GM18951 (cell line): Measurements from ENCODE around the gene MRPL21.

Experiments used
- POLR2A ChIP-seq: IDR thresholded peaks from 4 replicates; pipeline ENCODE4 v1.6.1; 2011; ENCODE audit warnings: mild to moderate bottlenecking; ENCODE audit not compliant: insufficient read length, insufficient read depth; ENCODE audit errors: extremely low read depth
- in situ Hi-C: fragments of 300-500 bp; cut with MboI; formaldehyde crosslinking; loops from one replicate; pipeline ENCODE4 v1.12.0; 2022; ENCODE audit warnings: low sequenced_read_pairs, mixed read lengths, inconsistent platforms; ENCODE audit not compliant: unreplicated experiment

The MRPL21 gene

DNA sequence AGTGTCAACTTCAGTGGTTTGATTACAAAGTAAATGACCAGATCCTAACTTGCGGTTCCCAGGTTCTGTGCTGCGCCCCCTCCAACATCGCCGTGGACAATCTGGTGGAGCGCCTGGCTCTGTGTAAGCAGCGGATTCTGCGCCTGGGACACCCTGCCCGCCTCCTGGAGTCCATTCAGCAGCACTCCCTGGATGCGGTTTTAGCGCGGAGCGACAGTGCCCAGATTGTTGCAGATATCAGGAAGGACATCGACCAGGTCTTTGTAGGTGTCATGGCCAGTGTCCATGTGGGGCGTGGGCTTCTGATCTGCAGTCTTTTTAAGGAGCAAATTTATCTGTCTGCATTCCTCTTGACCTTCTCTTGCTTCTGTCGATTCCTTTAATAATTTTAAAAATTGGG, 11.1 kb upstream of the MRPL21 start:
- in situ Hi-C loops, result no loop called here
- TF ChIP-seq POLR2A, result no peak

- in situ Hi-C loops, result no loop called here
- TF ChIP-seq POLR2A, result no peak
Observed at GRCh38 chr11:68913188-68913587, 9.6 kb upstream of the MRPL21 start.

DNA sequence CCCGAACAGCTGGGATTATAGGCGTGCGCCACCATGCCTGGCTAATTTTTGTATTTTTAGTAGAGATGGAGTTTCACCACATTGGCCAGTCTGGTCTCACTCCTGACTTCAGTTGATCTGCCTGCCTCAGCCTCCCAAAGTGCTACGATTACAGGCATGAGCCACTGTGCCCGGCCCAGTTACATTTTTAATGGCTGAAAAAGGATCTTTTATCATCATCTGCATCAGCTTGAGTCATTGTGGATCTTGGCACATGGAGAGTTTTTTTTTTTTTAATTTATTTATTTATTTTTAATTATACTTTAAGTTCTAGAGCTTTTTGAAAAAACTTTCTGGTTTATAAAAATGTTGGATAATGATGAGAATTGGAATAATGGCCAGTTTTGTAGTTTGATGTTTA, 8.6 kb upstream of the MRPL21 start:
- TF ChIP-seq POLR2A, result no peak
- in situ Hi-C loops, result no loop called here

- TF ChIP-seq POLR2A, result no peak
Observed at GRCh38 chr11:68911731-68912130, 8.1 kb upstream of the MRPL21 start.

GRCh38 chr11:68910965-68911364, 7.3 kb upstream of the MRPL21 start:
- in situ Hi-C loops, result no loop called here
- TF ChIP-seq POLR2A, result no peak

More at GRCh38 chr11:68911731-68912130, 8.1 kb upstream of the MRPL21 start:
- in situ Hi-C loops, result no loop called here

DNA sequence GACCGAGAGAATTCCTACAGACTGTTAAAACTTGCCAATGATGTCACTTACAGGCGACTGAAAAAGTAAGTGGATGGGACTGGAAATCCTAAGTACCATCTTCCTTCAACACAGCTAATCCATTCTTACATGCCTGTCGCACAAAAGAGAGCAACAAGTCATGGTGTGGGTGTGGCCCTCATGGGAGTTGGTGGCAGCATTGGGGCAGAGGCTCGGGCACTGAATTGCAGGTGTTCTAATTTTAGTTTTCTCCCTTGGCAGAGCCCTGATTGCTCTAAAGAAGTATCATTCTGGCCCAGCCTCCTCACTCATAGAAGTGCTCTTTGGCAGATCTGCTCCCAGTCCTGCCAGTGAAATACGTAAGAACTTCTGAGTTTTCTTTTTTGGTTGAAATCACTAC, 4.6 kb upstream of the MRPL21 start:
- no peak for TF ChIP-seq POLR2A
- in situ Hi-C loops, result no loop called here

DNA sequence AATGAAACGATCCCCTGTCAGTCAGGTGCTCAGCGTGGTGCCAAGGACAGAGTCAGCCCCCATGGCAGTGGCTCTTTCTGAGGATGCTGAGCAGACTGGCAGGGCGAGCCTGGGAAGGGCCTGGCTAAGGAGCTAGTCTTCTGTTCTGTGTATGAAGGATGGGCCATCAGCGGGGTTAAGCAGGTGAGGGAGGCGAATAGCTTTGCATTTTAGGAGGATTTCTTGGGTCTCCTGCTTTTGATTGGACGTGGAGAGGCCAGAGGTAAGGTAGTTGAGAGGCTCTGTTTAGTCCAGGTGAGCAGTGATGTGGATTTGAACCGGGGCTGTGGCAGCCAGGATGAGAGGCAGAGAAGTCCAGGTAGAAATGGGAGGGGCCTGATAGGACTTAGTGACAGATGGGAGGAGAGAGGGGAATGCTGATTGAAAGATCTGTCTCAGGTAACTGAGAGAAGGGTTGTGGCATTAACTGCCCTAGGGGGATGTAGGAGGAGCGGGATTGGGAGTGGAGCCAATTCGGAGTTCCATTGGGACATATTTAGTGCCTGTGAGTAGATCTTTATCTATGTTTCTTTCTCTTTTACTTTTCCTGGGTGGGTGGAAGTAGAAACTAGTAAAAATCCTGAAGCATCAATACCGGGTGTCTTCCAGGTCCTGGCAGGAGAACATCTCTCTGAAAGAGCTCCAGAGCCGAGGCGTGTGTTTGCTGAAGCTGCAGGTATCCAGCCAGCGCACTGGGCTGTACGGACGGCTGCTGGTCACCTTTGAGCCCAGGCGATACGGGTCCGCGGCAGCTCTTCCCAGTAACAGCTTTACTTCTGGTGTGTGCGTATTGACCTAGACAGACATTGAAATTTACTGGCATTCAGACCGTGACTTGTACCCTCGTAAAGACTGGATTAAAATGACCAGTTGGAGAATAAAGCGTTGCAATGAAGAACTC, 2.1 kb upstream of the MRPL21 start:
- in situ Hi-C loops, result no loop called here
- no peak for TF ChIP-seq POLR2A

- in situ Hi-C loops, result no loop called here
- TF ChIP-seq POLR2A, result no peak
Observed at GRCh38 chr11:68904248-68904847, 716 bp upstream of the MRPL21 start.

GRCh38 chr11:68900835-68901381, 2.7 kb downstream of the MRPL21 start:
- TF ChIP-seq POLR2A, result no peak
- in situ Hi-C loops, result no loop called here

DNA sequence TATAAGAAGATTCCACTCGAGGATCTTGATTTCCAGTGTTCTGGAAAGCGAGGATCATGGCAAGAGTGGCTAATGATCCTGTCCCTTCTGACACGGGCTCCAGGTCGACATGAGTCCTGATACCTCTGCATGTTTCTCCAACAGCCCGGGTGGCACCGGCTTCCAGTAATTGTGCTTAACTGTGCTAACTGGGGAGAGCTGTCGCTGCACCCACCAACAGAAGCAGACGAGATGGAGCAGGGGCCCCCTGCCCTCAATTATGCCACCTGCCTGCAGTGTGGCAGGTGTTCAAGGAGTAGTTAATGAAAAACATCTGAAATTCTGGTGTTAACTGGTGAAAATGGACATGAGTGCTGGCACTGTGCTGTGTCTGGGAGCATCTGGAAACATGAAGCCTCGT, 6.2 kb downstream of the MRPL21 start:
- TF ChIP-seq POLR2A, result no peak
- in situ Hi-C loops, result no loop called here

DNA sequence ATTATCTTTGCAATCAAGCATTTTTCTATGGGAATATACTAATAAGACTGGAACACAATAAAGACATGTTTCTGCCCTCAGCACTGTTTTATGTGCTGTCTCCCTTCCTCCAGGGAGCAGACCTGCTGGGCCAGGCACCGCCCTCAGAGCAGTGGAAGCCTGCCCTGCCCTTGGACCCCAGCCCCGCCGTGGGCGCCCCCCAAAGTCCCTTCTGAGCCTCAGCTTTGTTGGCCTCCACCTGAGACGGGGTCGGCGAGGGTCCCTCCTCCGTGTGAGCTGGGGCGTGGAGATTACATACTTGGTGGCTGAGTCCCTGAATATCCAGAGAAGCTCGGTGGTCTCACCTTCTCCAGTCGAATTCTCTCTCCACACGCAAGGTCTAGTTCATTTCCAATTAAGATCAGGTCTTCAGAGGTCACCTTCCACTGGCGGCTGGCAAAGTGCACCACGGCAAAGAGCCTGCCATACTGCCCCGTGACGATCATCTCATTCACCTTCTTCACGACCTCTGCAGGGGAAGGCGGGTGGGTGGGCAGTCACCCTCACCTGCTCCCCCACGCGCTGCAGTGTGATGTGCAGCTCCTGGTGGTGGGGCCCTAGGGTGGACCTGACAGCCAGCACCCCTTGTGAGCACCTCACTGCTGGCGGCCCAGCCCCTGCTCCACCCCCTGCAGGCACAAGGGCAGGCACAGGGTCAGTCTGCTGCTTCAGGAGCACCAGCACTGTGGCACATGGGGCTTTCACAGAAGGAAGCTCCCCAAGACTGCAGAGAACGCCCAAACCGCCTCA, 7.3 kb downstream of the MRPL21 start:
- in situ Hi-C loops, result no loop called here
- no peak for TF ChIP-seq POLR2A

GRCh38 chr11:68893282-68893681, 10.3 kb downstream of the MRPL21 start:
- in situ Hi-C loops, result no loop called here
- no peak for TF ChIP-seq POLR2A

- no peak for TF ChIP-seq POLR2A
- in situ Hi-C loops, result no loop called here
Observed at GRCh38 chr11:68892576-68892975, 11.1 kb downstream of the MRPL21 start.
